ENCODE results near the gene LHX4. TPM values are rescaled to one million over a fixed set of nuclear protein-coding genes. Genes with fewer than 3 reads are reported as not detected.

Gene LHX4
- total and polyA plus RNA-seq, 2 of the 13 experiments (the other 11 are each of a cell fraction or from before 2014, with no cell fraction given) = 0.03 to 0.07 TPM

DNA sequence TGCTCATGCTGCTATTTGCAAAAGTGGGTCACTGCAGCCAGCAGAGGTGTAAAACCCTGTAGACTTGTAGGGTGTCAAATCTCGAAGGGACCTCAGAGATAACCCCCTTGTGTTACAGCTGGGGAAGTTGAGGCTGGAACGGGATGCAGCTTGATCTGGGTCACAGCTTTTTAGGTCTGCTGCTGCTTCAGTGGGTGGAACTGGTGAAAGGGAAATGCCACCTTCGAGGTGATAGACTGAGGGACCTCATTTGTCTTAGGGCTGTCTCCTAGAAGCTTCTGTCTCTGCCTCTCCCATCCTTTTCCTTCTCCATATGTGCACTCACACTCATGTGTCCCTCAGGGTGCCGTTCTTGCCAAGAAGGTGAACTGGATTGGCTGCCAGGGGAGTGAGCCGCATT lies 40.0 kb upstream of the LHX4 start:
- DNase-seq (ENCODE audit: low spot score) (no peak), FAIRE-seq (no peak), ATAC-seq (no peak)
- Histone ChIP-seq H3K36me3 (replicated peaks in 1 of 2; ENCODE audit: control insufficient read depth in 1 of 2, insufficient read depth in 2 of 2, low read length in 2 of 2) (no peaks in the 10 kb centered on the region), H4K20me1 (ENCODE audit: insufficient read depth, low read length) (no peaks in the 10 kb centered on the region), H3K27ac (ENCODE audit: extremely low read length, insufficient read depth, low read length) (no peak overlapping the region), H3K79me2 (ENCODE audit: insufficient read depth, low read length) (no peaks in the 10 kb centered on the region), H3K27me3 (ENCODE audit: control insufficient read depth in 1 of 2, insufficient read depth in 2 of 2, low read length in 2 of 2) (no peaks in the 10 kb centered on the region), H2AFZ (ENCODE audit: low read length) (no peak overlapping the region), H3K4me3 (replicated peaks in 1 of 3; ENCODE audit: insufficient read depth in 1 of 3, low read depth in 2 of 3, low read length in 3 of 3) (no peak overlapping the region), H3K4me1 (ENCODE audit: insufficient read depth, low read length) (peaks cover 9% of the 10 kb centered on the region; the same call in 1 of the 2 replicates), H3K4me2 (ENCODE audit: low read depth, low read length) (no peak overlapping the region), H3K9me3 (ENCODE audit: low read length) (no peaks in the 10 kb centered on the region), H3K9ac (ENCODE audit: insufficient read depth, low read depth, low read length) (no peak overlapping the region)
- TF ChIP-seq MZF1 (CRISPR knock-in tag; IDR thresholded peaks at IDR 0.05; ENCODE audit: borderline replicate concordance) (no peak), ZNF367 (CRISPR knock-in tag; IDR thresholded peaks at IDR 0.05; ENCODE audit: borderline replicate concordance) (no peak), ZNF83 (CRISPR knock-in tag; IDR thresholded peaks at IDR 0.05; ENCODE audit: borderline replicate concordance) (no peak), HNF4A (CRISPR knock-in tag; IDR thresholded peaks at IDR 0.05) (no peak), HDAC1 (CRISPR knock-in tag; IDR thresholded peaks at IDR 0.05) (no peak), HIVEP1 (CRISPR knock-in tag; IDR thresholded peaks at IDR 0.05) (no peak), SAFB2 (CRISPR knock-in tag; IDR thresholded peaks at IDR 0.05; ENCODE audit: borderline replicate concordance, low read depth) (no peak), ATAD3A (CRISPR knock-in tag; IDR thresholded peaks at IDR 0.05) (no peak), CENPX (CRISPR knock-in tag; IDR thresholded peaks at IDR 0.05) (no peak), MEIS2 (CRISPR knock-in tag; IDR thresholded peaks at IDR 0.05) (no peak), RORA (CRISPR knock-in tag; IDR thresholded peaks at IDR 0.05) (no peak), KLF11 (CRISPR knock-in tag; IDR thresholded peaks at IDR 0.05) (no peak)
- TF ChIP-seq, protein P1, sequence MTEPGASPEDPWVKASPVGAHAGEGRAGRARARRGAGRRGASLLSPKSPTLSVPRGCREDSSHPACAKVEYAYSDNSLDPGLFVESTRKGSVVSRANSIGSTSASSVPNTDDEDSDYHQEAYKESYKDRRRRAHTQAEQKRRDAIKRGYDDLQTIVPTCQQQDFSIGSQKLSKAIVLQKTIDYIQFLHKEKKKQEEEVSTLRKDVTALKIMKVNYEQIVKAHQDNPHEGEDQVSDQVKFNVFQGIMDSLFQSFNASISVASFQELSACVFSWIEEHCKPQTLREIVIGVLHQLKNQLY (CRISPR knock-in tag; IDR thresholded peaks at IDR 0.05) = no peak
- TF ChIP-seq, protein P2, sequence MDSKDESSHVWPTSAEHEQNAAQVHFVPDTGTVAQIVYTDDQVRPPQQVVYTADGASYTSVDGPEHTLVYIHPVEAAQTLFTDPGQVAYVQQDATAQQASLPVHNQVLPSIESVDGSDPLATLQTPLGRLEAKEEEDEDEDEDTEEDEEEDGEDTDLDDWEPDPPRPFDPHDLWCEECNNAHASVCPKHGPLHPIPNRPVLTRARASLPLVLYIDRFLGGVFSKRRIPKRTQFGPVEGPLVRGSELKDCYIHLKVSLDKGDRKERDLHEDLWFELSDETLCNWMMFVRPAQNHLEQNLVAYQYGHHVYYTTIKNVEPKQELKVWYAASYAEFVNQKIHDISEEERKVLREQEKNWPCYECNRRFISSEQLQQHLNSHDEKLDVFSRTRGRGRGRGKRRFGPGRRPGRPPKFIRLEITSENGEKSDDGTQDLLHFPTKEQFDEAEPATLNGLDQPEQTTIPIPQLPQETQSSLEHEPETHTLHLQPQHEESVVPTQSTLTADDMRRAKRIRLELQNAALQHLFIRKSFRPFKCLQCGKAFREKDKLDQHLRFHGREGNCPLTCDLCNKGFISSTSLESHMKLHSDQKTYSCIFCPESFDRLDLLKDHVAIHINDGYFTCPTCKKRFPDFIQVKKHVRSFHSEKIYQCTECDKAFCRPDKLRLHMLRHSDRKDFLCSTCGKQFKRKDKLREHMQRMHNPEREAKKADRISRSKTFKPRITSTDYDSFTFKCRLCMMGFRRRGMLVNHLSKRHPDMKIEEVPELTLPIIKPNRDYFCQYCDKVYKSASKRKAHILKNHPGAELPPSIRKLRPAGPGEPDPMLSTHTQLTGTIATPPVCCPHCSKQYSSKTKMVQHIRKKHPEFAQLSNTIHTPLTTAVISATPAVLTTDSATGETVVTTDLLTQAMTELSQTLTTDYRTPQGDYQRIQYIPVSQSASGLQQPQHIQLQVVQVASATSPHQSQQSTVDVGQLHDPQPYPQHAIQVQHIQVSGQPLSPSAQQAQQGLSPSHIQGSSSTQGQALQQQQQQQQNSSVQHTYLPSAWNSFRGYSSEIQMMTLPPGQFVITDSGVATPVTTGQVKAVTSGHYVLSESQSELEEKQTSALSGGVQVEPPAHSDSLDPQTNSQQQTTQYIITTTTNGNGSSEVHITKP (CRISPR knock-in tag; IDR thresholded peaks at IDR 0.05; ENCODE audit: low read depth) = no peak
- in situ Hi-C loops (cut with HindIII; ENCODE audit: extremely low pct_ligation_motif_present, low pct_unique_long_range_greater_than_20kb) (no loop called here), intact Hi-C loops (cut with micrococcal nuclease; ENCODE audit: unreplicated experiment) (no loop called here)
- BruUV-seq (replicated peaks) = no TSS peak
- whole genome bisulfite sequencing (ENCODE audit: low lambda C conversion rate) = 62% methylated on average over 5 of the region's 5 CpGs
- ChIA-PET POLR2A (no interaction called here), CTCF (ENCODE audit: low intra/inter-chr PET ratio, low total read pairs) (interaction anchor here (3.3 kb wide), 1 partner anchor 226 kb away, joined by 24 read pairs; no protein-coding TSS in a partner anchor)
